Loucy (cell line): ENCODE data around the gene AQP3.

Experiments
- CTCF ChIP-seq: fragments of 200-600 bp; sonication (generic); conservative IDR thresholded peaks from 2 replicates; pipeline ENCODE4 v1.5.1; 2014; ENCODE audit warnings: mild to moderate bottlenecking, antibody characterized with exemption, low read length
- EZH2phosphoT487 ChIP-seq: fragments of 200-600 bp; IDR thresholded peaks from 2 replicates; pipeline ENCODE4 v1.6.1; 2018; ENCODE audit warnings: antibody characterized with exemption, mild to moderate bottlenecking, moderate library complexity, borderline replicate concordance

- TF ChIP-seq CTCF: no peak
- TF ChIP-seq EZH2phosphoT487: no peak
Observed at GRCh38 chr9:33436445-33436844, 10.9 kb downstream of the AQP3 start.
